Hepatocyte (in vitro differentiated cells): ENCODE data around the gene PRIM1.

Experiments used
- EZH2 ChIP-seq: fragments of 200-600 bp; sonication (generic); IDR thresholded peaks from 2 replicates; pipeline ENCODE4 v1.6.1; 2016; ENCODE audit warnings: antibody characterized with exemption, mild to moderate bottlenecking, borderline replicate concordance
- TF ChIP-seq, protein P1 (sequence below): fragments of 200-600 bp; sonication (generic); IDR thresholded peaks from 2 replicates; pipeline ENCODE4 v1.5.1; 2016; ENCODE audit warnings: antibody characterized with exemption, mild to moderate bottlenecking; ENCODE audit not compliant: poor library complexity

DNA sequence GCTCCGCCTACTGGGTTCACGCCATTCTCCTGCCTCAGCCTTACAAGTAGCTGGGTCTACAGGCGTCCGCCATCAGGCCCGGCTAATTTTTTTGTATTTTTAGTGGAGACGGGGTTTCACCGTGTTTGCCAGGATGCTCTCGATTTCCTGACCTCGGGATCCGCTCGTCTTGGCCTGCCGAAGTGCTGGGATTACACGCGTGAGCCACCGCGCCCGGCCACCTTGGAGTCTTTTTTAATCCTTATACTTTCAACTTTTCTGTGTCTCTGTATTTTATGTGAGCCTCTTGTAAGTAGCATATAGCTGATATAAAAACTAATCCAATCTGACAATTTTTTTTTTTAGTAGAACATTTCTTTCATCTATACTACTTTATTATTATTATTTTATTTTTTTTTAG is 26.6 kb upstream of the PRIM1 start:
- TF ChIP-seq, protein P1, sequence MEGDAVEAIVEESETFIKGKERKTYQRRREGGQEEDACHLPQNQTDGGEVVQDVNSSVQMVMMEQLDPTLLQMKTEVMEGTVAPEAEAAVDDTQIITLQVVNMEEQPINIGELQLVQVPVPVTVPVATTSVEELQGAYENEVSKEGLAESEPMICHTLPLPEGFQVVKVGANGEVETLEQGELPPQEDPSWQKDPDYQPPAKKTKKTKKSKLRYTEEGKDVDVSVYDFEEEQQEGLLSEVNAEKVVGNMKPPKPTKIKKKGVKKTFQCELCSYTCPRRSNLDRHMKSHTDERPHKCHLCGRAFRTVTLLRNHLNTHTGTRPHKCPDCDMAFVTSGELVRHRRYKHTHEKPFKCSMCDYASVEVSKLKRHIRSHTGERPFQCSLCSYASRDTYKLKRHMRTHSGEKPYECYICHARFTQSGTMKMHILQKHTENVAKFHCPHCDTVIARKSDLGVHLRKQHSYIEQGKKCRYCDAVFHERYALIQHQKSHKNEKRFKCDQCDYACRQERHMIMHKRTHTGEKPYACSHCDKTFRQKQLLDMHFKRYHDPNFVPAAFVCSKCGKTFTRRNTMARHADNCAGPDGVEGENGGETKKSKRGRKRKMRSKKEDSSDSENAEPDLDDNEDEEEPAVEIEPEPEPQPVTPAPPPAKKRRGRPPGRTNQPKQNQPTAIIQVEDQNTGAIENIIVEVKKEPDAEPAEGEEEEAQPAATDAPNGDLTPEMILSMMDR: no peak
- TF ChIP-seq EZH2: no peak
